ENCODE results near the gene PTGFRN.

Gene PTGFRN

GRCh38 chr1:117029685-117030084 is 120.0 kb downstream of the PTGFRN start:
- Histone ChIP-seq H3K36me3 (ENCODE audit: control insufficient read depth, insufficient read depth, low read length) (no peaks in the 10 kb centered on the region), H3K27me3 (replicated peaks; ENCODE audit: control insufficient read depth, insufficient read depth, low read length) (no peaks in the 10 kb centered on the region), H3K4me3 (replicated peaks; ENCODE audit: low read depth, low read length) (no peak overlapping the region)
- no peak for TF ChIP-seq CTCF (IDR thresholded peaks at IDR 0.05; ENCODE audit: insufficient read depth, low read length, poor library complexity, severe bottlenecking)
- DNase-seq (ENCODE audit: extremely low read depth, insufficient read length): no peak

- Histone ChIP-seq H3K36me3 (ENCODE audit: control insufficient read depth, insufficient read depth, low read length) (no peaks in the 10 kb centered on the region), H3K4me3 (replicated peaks; ENCODE audit: low read depth, low read length) (no peak overlapping the region), H3K27me3 (replicated peaks; ENCODE audit: control insufficient read depth, insufficient read depth, low read length) (no peaks in the 10 kb centered on the region)
- no peak for TF ChIP-seq CTCF (IDR thresholded peaks at IDR 0.05; ENCODE audit: insufficient read depth, low read length, poor library complexity, severe bottlenecking)
- DNase-seq (ENCODE audit: extremely low read depth, insufficient read length): no peak
Measured at GRCh38 chr1:117030271-117030877, 120.7 kb downstream of the PTGFRN start.

- DNase-seq (ENCODE audit: extremely low read depth, insufficient read length): no peak
- Histone ChIP-seq H3K4me3 (replicated peaks; ENCODE audit: low read depth, low read length) (no peak overlapping the region), H3K27me3 (replicated peaks; ENCODE audit: control insufficient read depth, insufficient read depth, low read length) (no peaks in the 10 kb centered on the region), H3K36me3 (ENCODE audit: control insufficient read depth, insufficient read depth, low read length) (no peaks in the 10 kb centered on the region)
- no peak for TF ChIP-seq CTCF (IDR thresholded peaks at IDR 0.05; ENCODE audit: insufficient read depth, low read length, poor library complexity, severe bottlenecking)
Measured at GRCh38 chr1:117032266-117032665, 122.5 kb downstream of the PTGFRN start.

- no peaks in the 10 kb centered on the region for H3K27me3 ChIP-seq (replicated peaks; ENCODE audit: control insufficient read depth, insufficient read depth, low read length)
- no peaks in the 10 kb centered on the region for H3K36me3 ChIP-seq (ENCODE audit: control insufficient read depth, insufficient read depth, low read length)
- H3K4me3 ChIP-seq (replicated peaks; ENCODE audit: low read depth, low read length): no peak overlapping the region
- no peak for DNase-seq (ENCODE audit: extremely low read depth, insufficient read length)
- no peak for TF ChIP-seq CTCF (IDR thresholded peaks at IDR 0.05; ENCODE audit: insufficient read depth, low read length, poor library complexity, severe bottlenecking)
Measured at GRCh38 chr1:117032681-117033539, 123.2 kb downstream of the PTGFRN start.

- H3K36me3 ChIP-seq (ENCODE audit: control insufficient read depth, insufficient read depth, low read length): no peaks in the 10 kb centered on the region
- no peak for TF ChIP-seq CTCF (IDR thresholded peaks at IDR 0.05; ENCODE audit: insufficient read depth, low read length, poor library complexity, severe bottlenecking)
Measured at GRCh38 chr1:117033772-117034171, 124.1 kb downstream of the PTGFRN start.

More at GRCh38 chr1:117033772-117034171, 124.1 kb downstream of the PTGFRN start:
- DNase-seq (ENCODE audit: extremely low read depth, insufficient read length): no peak
- H3K27me3 ChIP-seq (replicated peaks; ENCODE audit: control insufficient read depth, insufficient read depth, low read length): no peaks in the 10 kb centered on the region
- no peak overlapping the region for H3K4me3 ChIP-seq (replicated peaks; ENCODE audit: low read depth, low read length)
